ENCODE results near the gene PDE5A. TPM values are rescaled to one million over a fixed set of nuclear protein-coding genes. Genes with fewer than 3 reads are reported as not detected.

Gene PDE5A
- total and polyA plus RNA-seq, 2 experiments from 2014 or later, result 8.0 to 13.8 TPM

DNA sequence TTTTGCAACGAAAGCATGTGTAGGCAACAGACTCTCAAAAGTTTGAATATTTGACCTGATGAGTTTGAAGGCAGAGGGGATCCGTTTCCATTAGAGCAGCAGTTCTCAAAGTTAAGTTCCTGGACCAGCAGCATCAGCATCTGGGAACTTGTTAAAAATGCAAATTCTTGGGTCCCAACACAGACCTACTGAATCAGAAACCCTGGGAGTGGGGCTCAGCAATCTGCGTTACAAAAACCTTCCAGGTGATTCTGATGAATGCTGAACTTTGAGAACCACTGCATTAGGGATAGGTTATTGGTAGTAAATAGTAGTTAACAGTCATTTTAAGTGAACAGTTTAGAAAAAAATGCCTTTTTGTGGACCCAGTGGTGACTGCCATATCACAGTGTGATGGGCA is 98.8 kb downstream of the PDE5A start:
- H3K4me2 ChIP-seq (ENCODE audit: unreplicated experiment), result no peak overlapping the region
- no peaks in the 10 kb centered on the region for H3K27me3 ChIP-seq (replicated peaks; ENCODE audit: insufficient read depth)
- peaks cover 24% of the 10 kb centered on the region for H3K4me1 ChIP-seq (ENCODE audit: insufficient read depth)
- H3F3A ChIP-seq (ENCODE audit: insufficient read depth), result peaks cover 26% of the 10 kb centered on the region
- in situ Hi-C loops (cut with MboI), result no loop called here
- no peak for TF ChIP-seq EZH2phosphoT487 (IDR thresholded peaks at IDR 0.05; ENCODE audit: insufficient read depth, low read depth)
- TF ChIP-seq EZH2 (IDR thresholded peaks at IDR 0.05; ENCODE audit: insufficient read depth, poor library complexity, severe bottlenecking), result no peak
- no peaks in the 10 kb centered on the region for H3K9me3 ChIP-seq (ENCODE audit: low read depth)
- H3K27ac ChIP-seq, result no peak overlapping the region
- WGBS, 2 experiments (ENCODE audit: low coverage in 1 of 2, low lambda C conversion rate in 2 of 2, missing lambda C conversion rate in 2 of 2), result 82 to 84% methylated on average over 3 of the region's 3 CpGs
- no peaks in the 10 kb centered on the region for H3K9me2 ChIP-seq (ENCODE audit: insufficient read depth)
- no peak overlapping the region for H2AFZ ChIP-seq
- H4K20me1 ChIP-seq (ENCODE audit: insufficient read depth), result no peaks in the 10 kb centered on the region
- peaks cover 8% of the 10 kb centered on the region; the same call in 1 of the 2 replicates for H3K36me3 ChIP-seq (ENCODE audit: low read depth)
- no peaks in the 10 kb centered on the region for H3K79me2 ChIP-seq (ENCODE audit: insufficient read depth)
- no peak for DNase-seq
- no peak overlapping the region for H3K4me3 ChIP-seq
- H3K9ac ChIP-seq, result no peak overlapping the region

DNA sequence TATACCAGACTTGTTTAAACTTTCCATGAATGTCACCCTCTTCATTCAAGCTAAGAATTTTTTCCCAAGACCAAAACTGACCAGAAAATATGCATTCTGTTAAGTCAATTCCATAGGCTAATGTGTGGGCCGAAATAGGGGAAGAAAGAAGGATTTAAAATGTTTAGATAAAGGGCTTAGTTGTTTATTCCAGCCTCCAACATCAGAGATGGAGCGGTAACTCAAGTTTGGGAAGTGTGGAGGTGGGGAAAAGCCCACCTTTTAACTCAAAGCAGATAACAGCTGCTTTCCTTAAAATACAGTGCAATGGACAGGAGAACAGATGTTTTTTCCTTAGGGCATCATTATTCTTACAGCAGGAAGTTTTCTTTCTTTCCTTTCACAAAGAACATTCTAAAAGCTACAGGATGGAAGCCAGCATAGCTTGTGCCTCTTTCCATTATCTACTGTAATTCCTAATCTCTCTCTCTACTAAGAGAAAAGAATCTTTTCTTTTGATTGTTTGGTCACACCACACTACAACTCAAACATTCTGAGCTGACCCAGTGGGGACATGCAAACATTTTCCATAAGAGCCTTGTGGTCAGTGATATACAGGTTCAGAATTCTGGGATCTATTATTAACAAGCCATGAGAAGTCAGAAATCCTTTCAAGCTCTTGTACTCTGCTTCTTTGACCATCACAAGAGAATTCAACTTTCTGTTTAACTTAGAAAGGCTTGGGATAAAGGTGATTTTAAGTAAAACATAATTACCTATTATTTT is 101.6 kb downstream of the PDE5A start:
- no peaks in the 10 kb centered on the region for H3K9me2 ChIP-seq (ENCODE audit: insufficient read depth)
- no peaks in the 10 kb centered on the region for H3K79me2 ChIP-seq (ENCODE audit: insufficient read depth)
- H4K20me1 ChIP-seq (ENCODE audit: insufficient read depth), result no peaks in the 10 kb centered on the region
- no peak overlapping the region for H3K4me3 ChIP-seq
- WGBS, 2 experiments (ENCODE audit: low coverage in 1 of 2, low lambda C conversion rate in 2 of 2, missing lambda C conversion rate in 2 of 2), result 71 to 72% methylated on average over 2 of the region's 2 CpGs
- in situ Hi-C loops (cut with MboI), result no loop called here
- TF ChIP-seq EZH2phosphoT487 (IDR thresholded peaks at IDR 0.05; ENCODE audit: insufficient read depth, low read depth) (no peak), EZH2 (IDR thresholded peaks at IDR 0.05; ENCODE audit: insufficient read depth, poor library complexity, severe bottlenecking) (no peak)
- H3K36me3 ChIP-seq (ENCODE audit: low read depth), result no peaks in the 10 kb centered on the region
- no peak overlapping the region for H3K27ac ChIP-seq
- peaks cover 47% of the 10 kb centered on the region for H3F3A ChIP-seq (ENCODE audit: insufficient read depth)
- no peak overlapping the region for H3K9ac ChIP-seq
- H3K4me1 ChIP-seq (ENCODE audit: insufficient read depth), result peaks cover 41% of the 10 kb centered on the region
- no peak overlapping the region for H2AFZ ChIP-seq
- H3K9me3 ChIP-seq (ENCODE audit: low read depth), result no peaks in the 10 kb centered on the region
- H3K27me3 ChIP-seq (replicated peaks; ENCODE audit: insufficient read depth), result no peaks in the 10 kb centered on the region
- peak; percentile 19 for DNase-seq
- no peak overlapping the region for H3K4me2 ChIP-seq (ENCODE audit: unreplicated experiment)

DNA sequence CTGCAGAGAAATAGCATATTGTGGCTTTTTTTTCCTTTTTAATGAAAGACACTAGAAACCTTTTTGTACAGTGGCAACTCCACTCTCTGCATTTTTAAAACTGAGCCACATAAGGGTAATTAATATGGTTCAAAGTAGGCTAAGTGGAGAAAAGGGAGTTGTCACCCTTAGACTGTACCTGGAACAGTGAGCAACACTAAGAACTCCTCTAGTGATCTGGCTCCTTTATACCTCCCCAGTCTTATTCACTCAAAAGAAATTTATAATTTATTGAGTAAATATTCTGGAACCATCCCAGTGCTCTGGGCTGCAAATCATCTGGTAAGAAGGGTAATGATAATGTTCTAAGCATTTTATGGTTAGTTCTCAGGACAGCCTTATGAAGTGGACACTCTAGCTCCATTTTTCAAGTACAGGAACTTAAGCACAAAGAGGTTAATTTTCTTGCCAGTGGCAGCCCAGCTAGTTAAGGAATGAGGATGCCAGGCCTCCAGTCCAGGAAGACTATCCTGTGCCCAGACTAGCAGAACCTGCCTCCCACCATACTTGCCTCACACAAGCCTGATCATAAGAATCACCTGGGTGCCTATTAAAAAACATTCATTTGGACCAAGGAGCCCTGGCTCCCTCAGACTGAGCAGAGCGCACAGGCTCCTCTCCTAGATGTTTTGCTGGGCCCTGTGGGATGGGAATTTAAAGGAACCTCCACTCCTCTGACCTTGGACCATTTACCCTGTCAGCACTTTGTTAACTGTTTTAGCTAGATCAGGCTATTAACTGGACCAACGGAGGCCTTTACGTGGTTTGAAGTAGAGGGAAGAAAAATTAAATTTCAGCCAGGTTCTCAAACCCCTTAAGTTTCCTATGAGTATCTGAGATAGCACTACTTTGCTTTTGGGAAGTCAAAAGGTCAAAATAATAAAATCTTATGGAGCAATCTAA is 102.6 kb downstream of the PDE5A start:
- Histone ChIP-seq H4K20me1 (ENCODE audit: insufficient read depth) (no peaks in the 10 kb centered on the region), H3K9me2 (ENCODE audit: insufficient read depth) (no peaks in the 10 kb centered on the region), H3K9ac (no peak overlapping the region), H3K27ac (peak overlapping the region; percentile 62), H3K4me2 (ENCODE audit: unreplicated experiment) (peak overlapping the region; percentile 88), H3K79me2 (ENCODE audit: insufficient read depth) (no peaks in the 10 kb centered on the region), H3F3A (ENCODE audit: insufficient read depth) (peaks cover 47% of the 10 kb centered on the region), H3K36me3 (ENCODE audit: low read depth) (no peaks in the 10 kb centered on the region), H3K4me3 (peak overlapping the region; percentile 64; the same call in 1 of the 2 replicates), H3K9me3 (ENCODE audit: low read depth) (no peaks in the 10 kb centered on the region), H2AFZ (no peak overlapping the region), H3K4me1 (ENCODE audit: insufficient read depth) (peaks cover 41% of the 10 kb centered on the region), H3K27me3 (replicated peaks; ENCODE audit: insufficient read depth) (no peaks in the 10 kb centered on the region)
- DNase-seq, result peak; percentile 35
- 66 to 71% methylated on average over 3 of the region's 3 CpGs for WGBS, 2 experiments (ENCODE audit: low coverage in 1 of 2, low lambda C conversion rate in 2 of 2, missing lambda C conversion rate in 2 of 2)
- TF ChIP-seq EZH2phosphoT487 (IDR thresholded peaks at IDR 0.05; ENCODE audit: insufficient read depth, low read depth), result no peak
- no peak for TF ChIP-seq EZH2 (IDR thresholded peaks at IDR 0.05; ENCODE audit: insufficient read depth, poor library complexity, severe bottlenecking)
- in situ Hi-C loops (cut with MboI), result no loop called here

DNA sequence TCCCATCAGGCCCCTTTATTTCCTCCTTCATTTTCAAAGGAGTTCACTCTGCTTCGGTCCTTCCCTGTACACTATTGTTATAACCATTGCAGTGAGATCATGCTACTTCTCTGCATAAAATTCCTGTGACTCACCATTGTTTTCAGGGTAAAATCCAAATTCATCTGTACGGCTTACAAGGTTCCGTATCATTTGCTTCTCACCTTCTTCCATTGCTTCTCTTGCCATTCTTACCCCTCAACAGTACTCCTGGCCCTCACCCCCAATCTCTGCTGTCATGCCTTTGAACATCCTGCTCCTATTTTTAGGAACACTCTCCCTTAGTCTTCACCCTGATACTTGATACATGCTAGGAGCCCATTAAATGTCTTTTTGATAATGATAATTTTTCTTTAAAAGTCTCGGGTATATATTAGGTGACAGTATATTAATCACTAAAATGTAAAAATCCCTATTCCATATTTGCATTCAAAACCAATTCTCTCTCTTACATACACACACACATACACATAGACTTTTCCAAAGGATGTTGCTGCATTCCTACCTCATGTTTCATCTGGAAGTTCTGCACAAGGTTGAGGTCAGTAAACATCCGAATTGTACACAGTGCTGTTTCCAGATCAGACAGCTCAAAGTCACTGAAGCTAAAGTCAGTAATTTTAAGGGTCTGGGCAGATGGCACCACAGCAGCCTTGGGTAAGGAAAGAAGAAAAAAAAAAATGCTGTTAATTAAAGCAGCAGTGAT is 103.4 kb downstream of the PDE5A start:
- Histone ChIP-seq H2AFZ (peak overlapping the region; percentile 45), H3K4me3 (peak overlapping the region; percentile 64)

More for the DNA sequence above, 103.4 kb downstream of the PDE5A start:
- in situ Hi-C loops (cut with MboI), result no loop called here
- H3K27ac ChIP-seq, result peak overlapping the region; percentile 62
- H3K79me2 ChIP-seq (ENCODE audit: insufficient read depth), result no peaks in the 10 kb centered on the region
- no peaks in the 10 kb centered on the region for H3K9me3 ChIP-seq (ENCODE audit: low read depth)
- H4K20me1 ChIP-seq (ENCODE audit: insufficient read depth), result no peaks in the 10 kb centered on the region
- TF ChIP-seq EZH2 (IDR thresholded peaks at IDR 0.05; ENCODE audit: insufficient read depth, poor library complexity, severe bottlenecking), result no peak
- no peak for TF ChIP-seq EZH2phosphoT487 (IDR thresholded peaks at IDR 0.05; ENCODE audit: insufficient read depth, low read depth)
- H3K36me3 ChIP-seq (ENCODE audit: low read depth), result no peaks in the 10 kb centered on the region
- H3K9ac ChIP-seq, result no peak overlapping the region
- peak overlapping the region; percentile 88 for H3K4me2 ChIP-seq (ENCODE audit: unreplicated experiment)
- WGBS, 2 experiments (ENCODE audit: low coverage in 1 of 2, low lambda C conversion rate in 2 of 2, missing lambda C conversion rate in 2 of 2), result 18 to 24% methylated on average over 5 of the region's 5 CpGs
- peaks cover 41% of the 10 kb centered on the region for H3K4me1 ChIP-seq (ENCODE audit: insufficient read depth)
- no peaks in the 10 kb centered on the region for H3K27me3 ChIP-seq (replicated peaks; ENCODE audit: insufficient read depth)
- no peaks in the 10 kb centered on the region for H3K9me2 ChIP-seq (ENCODE audit: insufficient read depth)
- peak; percentile 86 for DNase-seq
- H3F3A ChIP-seq (ENCODE audit: insufficient read depth), result peaks cover 47% of the 10 kb centered on the region

Data from GM23248 (cell line).